ENCODE data around the gene ERMAP. TPM values are rescaled to one million over a fixed set of nuclear protein-coding genes. Genes with fewer than 3 reads are reported as not detected.

Gene ERMAP
- total and polyA plus RNA-seq, 5 donors = 2.2 to 6.8 (median 5.0) TPM

GRCh38 chr1:42845866-42846256 is 28.9 kb downstream of the ERMAP start:
- Histone ChIP-seq H3K4me3 (ENCODE audit: low read length) (peak overlapping the region; percentile 76), H3K27me3 (ENCODE audit: control insufficient read depth, insufficient read depth) (no peaks in the 10 kb centered on the region), H3K27ac (ENCODE audit: low read length) (no peak overlapping the region), H3K9me3 (ENCODE audit: control insufficient read depth, low read length) (no peaks in the 10 kb centered on the region), H3K4me1 (ENCODE audit: control insufficient read depth, insufficient read depth, low read length) (no peaks in the 10 kb centered on the region)
- no peak for DNase-seq
- ATAC-seq = peak in 1 of 2 donors; percentile 8
- whole genome bisulfite sequencing = 7% methylated on average over 10 of the region's 10 CpGs
- intact Hi-C loops (cut with DNase I) = no loop called here

- no peaks in the 10 kb centered on the region for H3K4me1 ChIP-seq (ENCODE audit: control insufficient read depth, insufficient read depth, low read length)
- H3K27me3 ChIP-seq (ENCODE audit: control insufficient read depth, insufficient read depth) = no peaks in the 10 kb centered on the region
- DNase-seq = peak; percentile 95 to 97 (median 95)
- ATAC-seq = peak; percentile 98 to 99
- H3K27ac ChIP-seq (ENCODE audit: low read length) = peak within 1 kb of the TSS; percentile 53
- no peaks in the 10 kb centered on the region for H3K9me3 ChIP-seq (ENCODE audit: control insufficient read depth, low read length)
- peak within 1 kb of the TSS; percentile 76 for H3K4me3 ChIP-seq (ENCODE audit: low read length)
- intact Hi-C loops (cut with DNase I) = no loop called here
- WGBS = under 1% methylated on average over 50 of the region's 50 CpGs
Measured at GRCh38 chr1:42846257-42847110, 29.6 kb downstream of the ERMAP start, which contains the start of gene ZNF691. Gene ZNF691, plus strand, starts transcription at chr1:42846613. Its CDS starts 3,046 bp downstream, at chr1:42849659.

- Histone ChIP-seq H3K4me1 (ENCODE audit: control insufficient read depth, insufficient read depth, low read length) (no peaks in the 10 kb centered on the region), H3K27me3 (ENCODE audit: control insufficient read depth, insufficient read depth) (no peaks in the 10 kb centered on the region), H3K27ac (ENCODE audit: low read length) (no peak overlapping the region), H3K9me3 (ENCODE audit: control insufficient read depth, low read length) (no peaks in the 10 kb centered on the region), H3K4me3 (ENCODE audit: low read length) (peak overlapping the region; percentile 61)
- intact Hi-C loops (cut with DNase I) = no loop called here
- WGBS = 13% methylated on average over 6 of the region's 6 CpGs
- ATAC-seq (no peak), DNase-seq (no peak)
Measured at GRCh38 chr1:42847111-42847595, 30.2 kb downstream of the ERMAP start.

GRCh38 chr1:42847721-42848460 is 31.0 kb downstream of the ERMAP start:
- ATAC-seq (no peak), DNase-seq (no peak)
- intact Hi-C loops (cut with DNase I) = no loop called here
- Histone ChIP-seq H3K9me3 (ENCODE audit: control insufficient read depth, low read length) (no peaks in the 10 kb centered on the region), H3K27ac (ENCODE audit: low read length) (no peak overlapping the region), H3K4me3 (ENCODE audit: low read length) (no peak overlapping the region), H3K27me3 (ENCODE audit: control insufficient read depth, insufficient read depth) (no peaks in the 10 kb centered on the region), H3K4me1 (ENCODE audit: control insufficient read depth, insufficient read depth, low read length) (no peaks in the 10 kb centered on the region)
- WGBS = 75% methylated on average over 6 of the region's 6 CpGs

- ATAC-seq (no peak), DNase-seq (no peak)
- Histone ChIP-seq H3K9me3 (ENCODE audit: control insufficient read depth, low read length) (no peaks in the 10 kb centered on the region), H3K27me3 (ENCODE audit: control insufficient read depth, insufficient read depth) (no peaks in the 10 kb centered on the region), H3K27ac (ENCODE audit: low read length) (no peak overlapping the region), H3K4me1 (ENCODE audit: control insufficient read depth, insufficient read depth, low read length) (no peaks in the 10 kb centered on the region), H3K4me3 (ENCODE audit: low read length) (no peak overlapping the region)
- 89% methylated on average over 2 of the region's 2 CpGs for WGBS
- intact Hi-C loops (cut with DNase I) = no loop called here
Measured at GRCh38 chr1:42848823-42849537, 32.1 kb downstream of the ERMAP start.

GRCh38 chr1:42849944-42850343 is 33.0 kb downstream of the ERMAP start:
- no peaks in the 10 kb centered on the region for H3K27me3 ChIP-seq (ENCODE audit: control insufficient read depth, insufficient read depth)
- intact Hi-C loops (cut with DNase I) = no loop called here
- H3K9me3 ChIP-seq (ENCODE audit: control insufficient read depth, low read length) = no peaks in the 10 kb centered on the region
- no peak for ATAC-seq
- 97% methylated on average over 5 of the region's 5 CpGs for WGBS
- H3K27ac ChIP-seq (ENCODE audit: low read length) = no peak overlapping the region
- H3K4me3 ChIP-seq (ENCODE audit: low read length) = no peak overlapping the region
- DNase-seq = no peak
- no peaks in the 10 kb centered on the region for H3K4me1 ChIP-seq (ENCODE audit: control insufficient read depth, insufficient read depth, low read length)

- H3K4me1 ChIP-seq (ENCODE audit: control insufficient read depth, insufficient read depth, low read length) = no peaks in the 10 kb centered on the region
- no peaks in the 10 kb centered on the region for H3K27me3 ChIP-seq (ENCODE audit: control insufficient read depth, insufficient read depth)
- H3K9me3 ChIP-seq (ENCODE audit: control insufficient read depth, low read length) = no peaks in the 10 kb centered on the region
- intact Hi-C loops (cut with DNase I) = no loop called here
- 98% methylated on average over 15 of the region's 15 CpGs for whole genome bisulfite sequencing
- no peak overlapping the region for H3K4me3 ChIP-seq (ENCODE audit: low read length)
- no peak for ATAC-seq
- DNase-seq = no peak
- no peak overlapping the region for H3K27ac ChIP-seq (ENCODE audit: low read length)
Measured at GRCh38 chr1:42851420-42851819, 34.5 kb downstream of the ERMAP start.

GRCh38 chr1:42851960-42852607 is 35.2 kb downstream of the ERMAP start:
- no peak for ATAC-seq
- H3K9me3 ChIP-seq (ENCODE audit: control insufficient read depth, low read length) = no peaks in the 10 kb centered on the region
- no peak overlapping the region for H3K27ac ChIP-seq (ENCODE audit: low read length)
- intact Hi-C loops (cut with DNase I) = no loop called here
- H3K4me1 ChIP-seq (ENCODE audit: control insufficient read depth, insufficient read depth, low read length) = no peaks in the 10 kb centered on the region
- H3K27me3 ChIP-seq (ENCODE audit: control insufficient read depth, insufficient read depth) = no peaks in the 10 kb centered on the region
- no peak for DNase-seq
- H3K4me3 ChIP-seq (ENCODE audit: low read length) = no peak overlapping the region
- 92% methylated on average over 2 of the region's 2 CpGs for WGBS

GRCh38 chr1:42852608-42852980 is 35.7 kb downstream of the ERMAP start:
- WGBS = 37% methylated on average over 2 of the region's 2 CpGs
- intact Hi-C loops (cut with DNase I) = no loop called here
- H3K27me3 ChIP-seq (ENCODE audit: control insufficient read depth, insufficient read depth) = no peaks in the 10 kb centered on the region
- H3K9me3 ChIP-seq (ENCODE audit: control insufficient read depth, low read length) = no peaks in the 10 kb centered on the region
- no peak for DNase-seq
- no peak for ATAC-seq
- H3K4me3 ChIP-seq (ENCODE audit: low read length) = no peak overlapping the region
- no peak overlapping the region for H3K27ac ChIP-seq (ENCODE audit: low read length)
- no peaks in the 10 kb centered on the region for H3K4me1 ChIP-seq (ENCODE audit: control insufficient read depth, insufficient read depth, low read length)

GRCh38 chr1:42853116-42853884 is 36.4 kb downstream of the ERMAP start:
- ATAC-seq (peak; percentile 16 to 45), DNase-seq (no peak)
- no peaks in the 10 kb centered on the region for H3K9me3 ChIP-seq (ENCODE audit: control insufficient read depth, low read length)
- H3K4me1 ChIP-seq (ENCODE audit: control insufficient read depth, insufficient read depth, low read length) = no peaks in the 10 kb centered on the region
- no peaks in the 10 kb centered on the region for H3K27me3 ChIP-seq (ENCODE audit: control insufficient read depth, insufficient read depth)
- no peak overlapping the region for H3K4me3 ChIP-seq (ENCODE audit: low read length)
- intact Hi-C loops (cut with DNase I) = no loop called here
- WGBS = 69% methylated on average over 6 of the region's 6 CpGs
- no peak overlapping the region for H3K27ac ChIP-seq (ENCODE audit: low read length)

All from right cardiac atrium (tissue), 5 donors.